ENCODE measurements around the gene CWC25. TPM values are rescaled to one million over a fixed set of nuclear protein-coding genes. Genes with fewer than 3 reads are reported as not detected.

The CWC25 gene
- total and polyA plus RNA-seq, 12 donors = 7.7 to 22.6 (median 9.1) TPM

- WGBS, 2 donors = 77 to 88% methylated on average over 6 of the region's 6 CpGs
- intact Hi-C loops (cut with DNase I) = no loop called here
- Histone ChIP-seq H3K4me1 (peaks cover 0 to 26% (median 20%) of the 10 kb centered on the region in 9 donors), H3K36me3 (peaks cover 0 to 63% (median 44%) of the 10 kb centered on the region in 9 donors), H3K27ac (no peak overlapping the region), H3K9me3 (no peaks in the 10 kb centered on the region), H3K4me3 (no peak overlapping the region), H3K27me3 (no peaks in the 10 kb centered on the region)
- TF ChIP-seq CTCF (IDR thresholded peaks at IDR 0.05) = no peak
- ATAC-seq (no peak), DNase-seq (no peak)
Measured at GRCh38 chr17:38786372-38786771, 38.7 kb downstream of the CWC25 start.

- intact Hi-C loops (cut with DNase I) = no loop called here
- 94% methylated on average over 3 of the region's 3 CpGs for WGBS, 2 donors
- Histone ChIP-seq H3K9me3 (no peaks in the 10 kb centered on the region), H3K4me3 (no peak overlapping the region), H3K4me1 (no peaks in the 10 kb centered on the region), H3K36me3 (peaks cover 0 to 94% (median 74%) of the 10 kb centered on the region in 9 donors), H3K27me3 (no peaks in the 10 kb centered on the region), H3K27ac (no peak overlapping the region)
- no peak for ATAC-seq
- DNase-seq = no peak
- TF ChIP-seq CTCF (IDR thresholded peaks at IDR 0.05) = no peak
Measured at GRCh38 chr17:38783227-38783626, 41.9 kb downstream of the CWC25 start.

- Histone ChIP-seq H3K4me3 (no peak overlapping the region), H3K27ac (no peak overlapping the region), H3K36me3 (peaks cover 0 to 100% (median 94%) of the 10 kb centered on the region in 9 donors), H3K9me3 (no peaks in the 10 kb centered on the region), H3K27me3 (no peaks in the 10 kb centered on the region), H3K4me1 (no peaks in the 10 kb centered on the region)
- TF ChIP-seq CTCF (IDR thresholded peaks at IDR 0.05) = no peak
- 83 to 87% methylated on average over 23 of the region's 23 CpGs for WGBS, 2 donors
- DNase-seq = no peak
- intact Hi-C loops (cut with DNase I) = no loop called here
- ATAC-seq = no peak
Measured at GRCh38 chr17:38779965-38780752, 45.0 kb downstream of the CWC25 start.

- TF ChIP-seq CTCF (IDR thresholded peaks at IDR 0.05) = no peak
- Histone ChIP-seq H3K4me3 (no peak overlapping the region), H3K36me3 (peaks cover 0 to 100% (median 86%) of the 10 kb centered on the region in 9 donors), H3K9me3 (no peaks in the 10 kb centered on the region), H3K4me1 (no peaks in the 10 kb centered on the region), H3K27me3 (no peaks in the 10 kb centered on the region), H3K27ac (no peak overlapping the region)
- intact Hi-C loops (cut with DNase I) = no loop called here
- 78 to 81% methylated on average over 7 of the region's 7 CpGs for WGBS, 2 donors
- DNase-seq (no peak), ATAC-seq (no peak)
Measured at GRCh38 chr17:38777641-38778250, 47.4 kb downstream of the CWC25 start.

All from heart right ventricle (tissue), 16 donors.